C4-2B (cell line): Measurements from ENCODE around the gene NCKAP5.

Source experiments
- H3K27ac ChIP-seq: fragments of 450-650 bp; 2 replicates; pipeline ENCODE4 v1.5.1; 2017
- ZFX ChIP-seq: fragments of 450-650 bp; IDR thresholded peaks from 2 replicates; pipeline ENCODE4 v1.6.1; 2017
- TF ChIP-seq, protein P1 (sequence below): fragments of 450-650 bp; conservative IDR thresholded peaks from 2 replicates; pipeline ENCODE4 v1.5.1; 2017; ENCODE audit warnings: mild to moderate bottlenecking

NCKAP5 gene

DNA sequence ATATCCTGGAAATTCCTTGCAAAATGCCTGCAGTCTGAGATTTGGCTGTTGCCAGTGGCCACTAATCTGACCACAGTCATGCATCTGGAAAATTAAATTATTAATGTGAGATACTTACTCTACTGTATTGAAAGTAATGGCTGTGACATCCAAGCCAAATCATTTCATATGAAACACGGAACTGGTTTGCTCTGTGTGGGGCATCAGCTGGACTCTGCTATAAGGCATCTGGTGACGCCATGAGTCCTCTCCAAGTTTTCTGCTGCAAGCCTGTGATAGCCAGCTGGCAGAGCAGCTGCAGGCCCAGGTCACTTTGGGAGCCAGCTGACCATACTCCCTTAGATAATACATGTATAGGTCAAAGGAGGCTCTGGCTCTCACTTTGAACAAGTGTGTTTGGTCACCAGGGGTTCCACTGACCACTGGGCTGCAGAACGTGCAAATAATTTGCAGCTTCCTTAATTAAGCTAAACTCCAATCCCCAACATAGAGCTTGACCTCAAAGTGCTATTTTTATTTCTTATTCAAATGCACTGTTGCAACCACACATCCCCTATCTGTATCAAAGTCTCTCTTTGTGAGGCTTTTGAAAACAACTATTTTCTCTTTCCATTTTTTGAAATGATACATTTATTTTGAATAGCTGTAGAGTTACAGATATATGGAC, 152.9 kb downstream of the NCKAP5 start:
- H3K27ac ChIP-seq, result no peak overlapping the region
- TF ChIP-seq, protein P1, sequence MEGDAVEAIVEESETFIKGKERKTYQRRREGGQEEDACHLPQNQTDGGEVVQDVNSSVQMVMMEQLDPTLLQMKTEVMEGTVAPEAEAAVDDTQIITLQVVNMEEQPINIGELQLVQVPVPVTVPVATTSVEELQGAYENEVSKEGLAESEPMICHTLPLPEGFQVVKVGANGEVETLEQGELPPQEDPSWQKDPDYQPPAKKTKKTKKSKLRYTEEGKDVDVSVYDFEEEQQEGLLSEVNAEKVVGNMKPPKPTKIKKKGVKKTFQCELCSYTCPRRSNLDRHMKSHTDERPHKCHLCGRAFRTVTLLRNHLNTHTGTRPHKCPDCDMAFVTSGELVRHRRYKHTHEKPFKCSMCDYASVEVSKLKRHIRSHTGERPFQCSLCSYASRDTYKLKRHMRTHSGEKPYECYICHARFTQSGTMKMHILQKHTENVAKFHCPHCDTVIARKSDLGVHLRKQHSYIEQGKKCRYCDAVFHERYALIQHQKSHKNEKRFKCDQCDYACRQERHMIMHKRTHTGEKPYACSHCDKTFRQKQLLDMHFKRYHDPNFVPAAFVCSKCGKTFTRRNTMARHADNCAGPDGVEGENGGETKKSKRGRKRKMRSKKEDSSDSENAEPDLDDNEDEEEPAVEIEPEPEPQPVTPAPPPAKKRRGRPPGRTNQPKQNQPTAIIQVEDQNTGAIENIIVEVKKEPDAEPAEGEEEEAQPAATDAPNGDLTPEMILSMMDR, result no peak
- no peak for TF ChIP-seq ZFX

DNA sequence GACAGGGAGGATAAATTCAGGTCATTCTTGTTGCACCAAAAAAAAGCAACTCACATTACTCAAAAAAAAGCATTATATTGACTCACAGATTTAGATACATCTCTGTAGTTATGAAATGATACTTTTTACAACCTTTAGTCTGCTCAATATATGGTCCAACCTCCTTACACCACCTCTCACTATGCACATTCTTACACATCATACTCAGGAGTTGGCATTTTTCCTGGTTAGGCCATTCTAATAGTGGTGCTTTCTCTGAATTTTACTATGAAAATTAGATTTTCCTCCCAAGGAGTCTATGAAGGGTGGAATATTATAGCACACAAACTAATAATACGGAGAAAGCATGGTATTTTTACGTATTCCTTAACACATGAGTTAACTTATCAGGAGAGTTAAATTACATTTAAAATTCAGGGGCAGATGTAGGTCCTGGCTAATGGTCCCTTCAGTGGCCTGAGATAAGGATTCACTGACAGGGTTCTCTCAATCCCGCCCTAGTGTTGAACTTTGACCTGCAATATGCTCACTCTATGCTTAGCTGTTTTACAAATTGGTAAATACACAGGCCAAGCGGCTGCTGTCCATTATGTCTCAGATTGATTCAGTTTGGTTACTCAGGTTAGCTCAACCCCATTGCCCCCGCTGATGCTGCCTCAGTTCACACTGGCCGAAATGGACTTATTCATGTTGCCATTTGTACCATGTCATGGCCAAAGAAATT, 153.6 kb downstream of the NCKAP5 start:
- TF ChIP-seq, protein P1, result no peak
- no peak for TF ChIP-seq ZFX
- no peak overlapping the region for H3K27ac ChIP-seq

DNA sequence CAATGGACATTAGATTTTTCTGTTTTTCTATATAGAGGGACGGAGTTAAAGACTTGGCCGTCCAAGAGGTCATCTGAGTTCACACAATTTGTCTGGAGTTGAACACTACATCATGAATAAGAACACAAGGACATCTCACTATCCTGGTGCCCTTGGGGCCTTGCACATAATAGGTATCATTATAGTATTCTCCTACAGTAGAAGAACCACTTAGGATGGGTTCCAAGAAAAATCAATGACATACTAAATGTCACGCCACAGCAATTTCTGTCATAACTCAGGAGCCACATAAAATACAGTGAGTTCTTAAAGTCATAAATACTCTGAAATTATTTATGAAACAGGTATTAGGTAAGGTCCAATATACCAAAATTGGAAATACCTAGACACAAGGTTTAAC, 154.4 kb downstream of the NCKAP5 start:
- TF ChIP-seq, protein P1, result no peak
- no peak for TF ChIP-seq ZFX
- no peak overlapping the region for H3K27ac ChIP-seq

DNA sequence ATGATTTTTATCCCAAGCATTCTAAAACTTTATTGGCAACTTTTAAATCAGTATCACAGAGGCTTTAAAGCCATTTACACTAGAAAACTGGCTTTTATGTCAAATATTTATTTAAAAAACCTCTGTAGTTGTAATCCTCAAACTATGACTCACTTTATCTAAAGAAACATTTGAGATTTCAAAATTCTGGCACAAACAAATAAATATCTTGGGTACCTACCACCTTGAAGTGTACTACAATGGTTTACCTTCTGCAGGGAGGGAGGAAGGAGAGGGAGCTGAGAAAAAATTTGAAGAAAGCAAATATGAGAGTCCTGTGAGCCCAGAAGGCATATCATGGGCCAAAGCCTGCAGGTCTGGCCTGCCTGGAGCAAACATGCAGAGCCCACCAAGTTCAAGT, 155.6 kb downstream of the NCKAP5 start:
- no peak overlapping the region for H3K27ac ChIP-seq
- TF ChIP-seq, protein P1, result no peak
- TF ChIP-seq ZFX, result no peak

DNA sequence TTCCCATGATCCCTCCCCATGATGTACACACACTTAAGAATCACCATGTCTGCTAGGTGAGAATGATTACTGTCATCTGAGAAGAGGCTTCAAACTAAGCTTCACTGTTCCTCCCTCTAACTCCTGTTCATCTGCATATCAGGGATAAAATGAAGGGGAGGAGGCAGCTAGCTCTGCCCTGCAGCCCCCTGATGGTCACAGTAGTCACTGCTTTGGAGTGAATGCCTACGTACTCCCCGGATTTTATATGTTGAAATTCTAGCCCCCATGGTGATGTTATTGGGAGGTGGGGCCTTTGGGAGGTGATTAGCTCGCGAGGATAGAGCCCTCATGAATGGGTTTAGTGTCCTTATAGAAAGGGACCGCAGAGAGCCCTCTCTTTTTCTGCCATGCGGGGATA, 156.4 kb downstream of the NCKAP5 start:
- no peak overlapping the region for H3K27ac ChIP-seq
- TF ChIP-seq ZFX, result no peak
- TF ChIP-seq, protein P1, result no peak

DNA sequence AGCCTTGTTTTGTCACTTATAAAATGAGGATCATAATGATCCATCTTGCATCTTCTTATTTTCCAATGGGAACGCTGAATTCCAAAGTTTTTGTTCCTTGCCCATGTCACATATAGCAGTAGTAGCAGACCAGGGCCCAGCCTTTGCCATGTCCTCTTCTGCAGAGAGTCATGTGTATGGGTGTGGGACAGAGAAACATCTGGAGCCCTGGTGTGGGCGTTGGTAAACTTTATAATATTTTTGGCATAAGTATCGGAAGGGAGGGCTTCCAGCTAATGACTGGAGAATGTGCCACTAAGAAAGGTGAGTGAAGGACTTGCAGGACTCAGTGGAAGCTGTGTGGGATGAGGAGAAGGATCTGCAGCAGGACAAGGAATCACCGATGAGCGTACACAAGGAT, 157.2 kb downstream of the NCKAP5 start:
- no peak overlapping the region for H3K27ac ChIP-seq
- no peak for TF ChIP-seq ZFX
- TF ChIP-seq, protein P1, result no peak

DNA sequence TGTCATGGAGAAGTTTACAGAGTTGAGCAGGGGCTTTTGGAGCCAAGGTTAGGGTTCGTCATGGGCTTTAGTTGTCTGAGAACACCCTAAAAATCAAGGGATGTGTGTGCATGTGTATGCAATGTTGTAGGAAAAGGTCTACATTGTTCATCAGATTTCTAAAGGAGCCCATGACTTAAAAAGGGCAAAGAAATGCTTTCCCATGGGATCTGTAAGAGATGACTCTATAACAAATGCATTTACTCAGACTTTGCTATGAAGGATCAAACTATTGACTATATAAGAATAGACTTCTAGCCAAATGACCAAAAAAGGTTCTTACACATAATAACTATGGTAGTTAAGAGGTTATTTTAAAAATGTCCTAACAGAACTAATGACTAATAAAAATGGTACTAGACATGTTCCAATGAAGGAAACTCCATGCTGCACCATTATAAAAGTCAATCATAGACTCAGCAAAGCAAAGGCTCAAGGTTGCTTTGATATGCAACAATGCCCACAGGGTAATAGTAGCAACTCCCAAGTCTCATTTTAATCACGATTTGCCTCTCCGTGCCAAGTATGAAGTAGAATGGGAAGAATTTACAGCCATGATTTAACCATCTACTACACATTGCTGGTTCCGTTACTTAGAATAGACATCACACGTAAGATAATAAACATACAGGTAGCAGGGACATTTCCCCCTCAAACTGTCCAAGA, 158.5 kb downstream of the NCKAP5 start:
- H3K27ac ChIP-seq, result no peak overlapping the region
- TF ChIP-seq ZFX, result no peak
- TF ChIP-seq, protein P1, result no peak
